Right lobe of liver (tissue), 4 donors: ENCODE results near the gene RAB22A.

ENCODE experiments used
- CTCF ChIP-seq, 4 donors: fragments of 200-600 bp in 3 of 4; fragments of 450-650 bp in 1 of 4; IDR thresholded peaks; one replicate each; pipeline versions ENCODE4 v1.5.1 to v1.8.0; 2016 to 2022; ENCODE audit warnings: antibody characterized with exemption in 4 of 4, mild to moderate bottlenecking in 2 of 4
- POLR2A ChIP-seq: fragments of 450-650 bp; IDR thresholded peaks from one replicate; pipeline ENCODE4 v1.6.1; 2017; ENCODE audit warnings: antibody characterized with exemption, mild to moderate bottlenecking
- donor health status: DM: no; HTN: no; CAD: no.
- donor health status: DM: no; HTN: no; CAD: no.
- donor health status: DM: no; HTN: yes; CAD: no.

GRCh38 chr20:58328836-58329235 lies 19.3 kb downstream of the RAB22A start:
- TF ChIP-seq CTCF (IDR thresholded peaks at IDR 0.05) = no peak
- no peak for TF ChIP-seq POLR2A
